K562 (cell line): ENCODE results near the gene PLEK2. TPM values are rescaled to one million over a fixed set of nuclear protein-coding genes. Genes with fewer than 3 reads are reported as not detected.

Experiments used
- ATAC-seq: fragments of 200-7000 bp; cut with Tn5 transposase; 3 replicates; pipeline ENCODE4 v1.9.1; 2020; ENCODE audit warnings: moderate library complexity
- BruUV-seq: library from RNA; stranded (reverse); fragments of 400-500 nt; replicated peaks from 2 replicates; lab custom pipeline; 2021; lab: Mats Ljungman, UMichigan
- CTCF ChIA-PET: fragments of 300-600 bp; formaldehyde crosslinking; extraction: SDS; loops from one replicate; lab custom pipeline; 2021; ENCODE audit warnings: low intra/inter-chr PET ratio; lab: Yijun Ruan, JAX
- POLR2A ChIA-PET: fragments of 300-600, 350-650 bp; sonication (Branson Sonifier 250); formaldehyde crosslinking; extraction: SDS; loops from one replicate; lab custom pipeline; 2021; ENCODE audit warnings: antibody characterized with exemption, inconsistent platforms; lab: Yijun Ruan, JAX
- DNase-seq, 4 experiments: peaks; one replicate each; pipeline versions ENCODE4 v3.0.0 to v3.0.0-alpha.2; 2011 to 2018; ENCODE audit warnings: low spot score in 3 of 4, mixed read lengths in 3 of 4; ENCODE audit errors: extremely low read depth in 1 of 4
- FAIRE-seq: peaks from 2 replicates; lab custom pipeline; 2011; peaks lifted over from hg19 to GRCh38; lab: Jason Lieb, UNC
- H2AFZ ChIP-seq: 2 replicates; pipeline ENCODE4 v1.6.0; 2011; ENCODE audit warnings: low read depth, low read length, control low read depth, inconsistent platforms
- H3K27ac ChIP-seq: fragments of 200-600 bp; 3 replicates; pipeline ENCODE4 v1.8.0; 2011; ENCODE audit warnings: low read depth, mild to moderate bottlenecking, control low read depth, inconsistent platforms, low read length, moderate library complexity, mixed read lengths; ENCODE audit errors: extremely low read depth
- H3K27me3 ChIP-seq, 2 experiments: fragments of 300-600 bp in 1 of 2; 2 replicates in 1 of 2; 3 replicates in 1 of 2; pipeline versions ENCODE4 v1.6.0 to v1.8.0; 2011; ENCODE audit warnings: inconsistent platforms in 2 of 2, low read length in 2 of 2, mild to moderate bottlenecking in 1 of 2, mixed read lengths in 1 of 2, moderate library complexity in 1 of 2; ENCODE audit not compliant: control insufficient read depth in 2 of 2, insufficient read depth in 2 of 2
- H3K36me3 ChIP-seq: fragments of 300-600 bp; 3 replicates; pipeline ENCODE4 v1.8.0; 2011; ENCODE audit warnings: mild to moderate bottlenecking, low read length, inconsistent platforms; ENCODE audit not compliant: control insufficient read depth, insufficient read depth
- H3K4me1 ChIP-seq, 2 experiments: fragments of 200-600 bp in 1 of 2; replicated peaks in 1 of 2; 2 replicates in 1 of 2; 3 replicates in 1 of 2; pipeline versions ENCODE4 v1.5.1 to v1.8.0; 2011; ENCODE audit warnings: inconsistent platforms in 2 of 2, low read length in 2 of 2, mild to moderate bottlenecking in 1 of 2, mixed read lengths in 1 of 2, moderate library complexity in 1 of 2; ENCODE audit not compliant: control insufficient read depth in 2 of 2, insufficient read depth in 2 of 2
- H3K4me2 ChIP-seq: 2 replicates; pipeline ENCODE4 v1.6.1; 2011; ENCODE audit warnings: low read length, control low read depth, inconsistent platforms, mixed read lengths; ENCODE audit not compliant: insufficient read depth
- H3K4me3 ChIP-seq: fragments of 200-600 bp; sonication (generic), shearing (Covaris generic); 2 replicates; pipeline ENCODE4 v1.5.1; 2016; ENCODE audit warnings: control low read depth, inconsistent platforms
- H3K79me2 ChIP-seq: fragments of 200-600 bp; 3 replicates; pipeline ENCODE4 v1.8.0; 2011; ENCODE audit warnings: low read length, inconsistent platforms; ENCODE audit not compliant: control insufficient read depth, insufficient read depth
- H3K9ac ChIP-seq, 2 experiments: 2 replicates each; pipeline versions ENCODE4 v1.6.0 to v1.6.1; 2011; ENCODE audit warnings: low read depth in 2 of 2, low read length in 2 of 2, control low read depth in 1 of 2, inconsistent platforms in 1 of 2, mild to moderate bottlenecking in 1 of 2, mixed read lengths in 1 of 2; ENCODE audit not compliant: insufficient read depth in 1 of 2
- H3K9me1 ChIP-seq: one replicate; pipeline ENCODE4 v1.6.0; 2011; ENCODE audit warnings: inconsistent platforms, mild to moderate bottlenecking, low read length, moderate library complexity; ENCODE audit not compliant: control insufficient read depth, insufficient read depth
- H3K9me3 ChIP-seq: replicated peaks from 2 replicates; pipeline ENCODE4 v1.5.1; 2011; ENCODE audit warnings: low read depth, low read length, inconsistent platforms; ENCODE audit not compliant: control insufficient read depth, insufficient read depth
- H4K20me1 ChIP-seq: replicated peaks from 2 replicates; pipeline ENCODE4 v1.6.1; 2011; ENCODE audit warnings: low read length, inconsistent platforms, mixed read lengths; ENCODE audit not compliant: control insufficient read depth, insufficient read depth
- CLOCK ChIP-seq: fragments of 250-450 bp; sonication (Bioruptor Pico); IDR thresholded peaks from 2 replicates; pipeline ENCODE4 v1.4.0; 2020; ENCODE audit warnings: mild to moderate bottlenecking, moderate library complexity, borderline replicate concordance
- ELF4 ChIP-seq: fragments of 450-650 bp; formaldehyde crosslinking; IDR thresholded peaks from 2 replicates; pipeline ENCODE4 v1.4.0; 2022; ENCODE audit warnings: missing genetic modification characterization
- HNRNPH1 ChIP-seq: fragments of 200-400 bp; formaldehyde crosslinking; optimal IDR thresholded peaks from 2 replicates; pipeline ENCODE3; 2017; ENCODE audit warnings: low read depth, mild to moderate bottlenecking, low read length, moderate library complexity
- HSF4 ChIP-seq: fragments of 250-450 bp; sonication (Bioruptor Pico); IDR thresholded peaks from 2 replicates; pipeline ENCODE4 v2.1.2; 2022; ENCODE audit warnings: mild to moderate bottlenecking, moderate library complexity, borderline replicate concordance
- IFI16 ChIP-seq: fragments of 250-450 bp; sonication (Bioruptor Pico); IDR thresholded peaks from 2 replicates; pipeline ENCODE4 v2.1.2; 2022; ENCODE audit warnings: mild to moderate bottlenecking, inconsistent platforms
- NR3C1 ChIP-seq: sonication (generic); formaldehyde crosslinking; IDR thresholded peaks from 2 replicates; pipeline ENCODE4 v1.8.1; 2022; ENCODE audit warnings: missing genetic modification reagents
- SAFB2 ChIP-seq: fragments of 200-400 bp; formaldehyde crosslinking; IDR thresholded peaks from 2 replicates; pipeline ENCODE4 v1.6.1; 2018; ENCODE audit warnings: borderline replicate concordance, low read length, low read depth, moderate library complexity; ENCODE audit not compliant: severe bottlenecking
- SIN3B ChIP-seq: fragments of 450-650 bp; IDR thresholded peaks from 2 replicates; pipeline ENCODE4 v1.6.1; 2017; ENCODE audit warnings: low read depth, mild to moderate bottlenecking, moderate library complexity
- SMAD3 ChIP-seq: fragments of 450-650 bp; formaldehyde crosslinking; conservative IDR thresholded peaks from 2 replicates; pipeline ENCODE4 v1.4.0; 2020; ENCODE audit warnings: mild to moderate bottlenecking
- SNAPC5 ChIP-seq: fragments of 250-450 bp; sonication (Bioruptor Pico); IDR thresholded peaks from 2 replicates; pipeline ENCODE4 v1.8.0; 2021; ENCODE audit warnings: moderate library complexity, mild to moderate bottlenecking, inconsistent platforms
- XRCC4 ChIP-seq: IDR thresholded peaks from one replicate; pipeline ENCODE4 v1.6.1; 2011; ENCODE audit not compliant: insufficient read depth, insufficient read length; ENCODE audit errors: extremely low read depth
- ZMIZ1 ChIP-seq, 2 experiments: fragments of 150-350 bp in 1 of 2; IDR thresholded peaks; 2 replicates each; pipeline ENCODE4 v1.6.1; 2012 to 2016; ENCODE audit warnings: low read depth in 2 of 2, low read length in 2 of 2, mild to moderate bottlenecking in 1 of 2, moderate library complexity in 1 of 2
- ZNF165 ChIP-seq: fragments of 250-450 bp; sonication (Bioruptor Pico); IDR thresholded peaks from 2 replicates; pipeline ENCODE4 v1.4.0; 2020; ENCODE audit warnings: borderline replicate concordance
- ZNF274 ChIP-seq: IDR thresholded peaks from 2 replicates; pipeline ENCODE4 v1.6.1; 2011; ENCODE audit warnings: low read depth, mild to moderate bottlenecking, low read length, moderate library complexity, borderline replicate concordance
- ZNF445 ChIP-seq: fragments of 250-450 bp; sonication (Bioruptor Pico); IDR thresholded peaks from 2 replicates; pipeline ENCODE4 v1.4.0; 2020; ENCODE audit warnings: low read depth, mild to moderate bottlenecking, moderate library complexity
- ZNF668 ChIP-seq: fragments of 250-450 bp; sonication (Bioruptor Pico); IDR thresholded peaks from 2 replicates; pipeline ENCODE4 v1.8.0; 2022; ENCODE audit warnings: mild to moderate bottlenecking, inconsistent platforms
- ZNF707 ChIP-seq: fragments of 250-450 bp; sonication (Bioruptor Pico); conservative IDR thresholded peaks from 2 replicates; pipeline ENCODE4 v1.8.0; 2022; ENCODE audit warnings: inconsistent platforms, mild to moderate bottlenecking, moderate library complexity
- WGBS: fragments of 100-300 bp; shearing (Covaris generic); methylation state at CpG from one replicate; pipeline ENCODE4 v1.1.6; 2016; ENCODE audit warnings: low coverage, mixed read lengths; ENCODE audit not compliant: insufficient coverage; ENCODE audit errors: missing lambda C conversion rate; 5-methylcytosine and 5-hydroxymethylcytosine counted together
- in situ Hi-C: fragments of 300-500 bp; cut with MboI; formaldehyde crosslinking; loops from 4 replicates; pipeline ENCODE4 v1.15.0; 2018; ENCODE audit warnings: inconsistent platforms, mixed read lengths
- intact Hi-C: fragments of 100-400 bp; cut with micrococcal nuclease; formaldehyde crosslinking; loops from 2 replicates; pipeline ENCODE4 v1.14.2; 2022
- polyA plus RNA-seq, 8 experiments: library from polyadenylated mRNA; depleted of rRNA in 4 of 8; stranded (reverse) in 5 of 8; unstranded in 3 of 8; fragments of >200 nt; fragmentation: Nextera tagmentation in 2 of 8; fragmentation: Illumina TruSeq in 1 of 8; extraction: Ambion mirVana in 2 of 8; extraction: Trizol in 1 of 8; gene quantifications; 2 replicates each; pipeline versions ENCODE4 v1.2.1 to v1.2.3, GENCODE V29; 2011 to 2014; ENCODE audit warnings: inconsistent platforms in 1 of 8, missing spikeins in 1 of 8
- total RNA-seq, 7 experiments: library from RNA; depleted of rRNA in 6 of 7; stranded (reverse); fragments of >200 nt in 6 of 7; fragmentation: Illumina TruSeq in 2 of 7; extraction: Trizol in 2 of 7; gene quantifications; 2 replicates each; pipeline versions ENCODE4 v1.2.1 to v1.2.3, GENCODE V29; 2011 to 2021; ENCODE audit warnings: low replicate concordance in 1 of 7

The PLEK2 gene
- total and polyA plus RNA-seq, 9 of the 15 experiments (the other 6 are each of a cell fraction or from before 2014, with no cell fraction given) = not detected

- no peaks in the 10 kb centered on the region for H3K9me1 ChIP-seq
- BruUV-seq = no TSS peak
- H3K4me2 ChIP-seq = no peak overlapping the region
- DNase-seq (no peak), ATAC-seq (no peak), FAIRE-seq (no peak)
- H4K20me1 ChIP-seq = no peaks in the 10 kb centered on the region
- ChIA-PET POLR2A (interaction anchor here (1.6 kb wide), 1 partner anchor 11 kb away, joined by 5 read pairs; no protein-coding TSS in a partner anchor), CTCF (no interaction called here)
- no peaks in the 10 kb centered on the region; a peak in 2 of 5 replicates for H3K4me1 ChIP-seq
- 13% methylated on average over 1 of the region's 2 CpGs for WGBS
- no peaks in the 10 kb centered on the region for H3K79me2 ChIP-seq
- no peak overlapping the region for H3K9ac ChIP-seq
- no peak overlapping the region for H2AFZ ChIP-seq
- H3K27me3 ChIP-seq = peaks cover 0 to 3% of the 10 kb centered on the region in 2 experiments; a peak in 2 of 5 replicates
- H3K27ac ChIP-seq = no peak overlapping the region
- H3K36me3 ChIP-seq = no peaks in the 10 kb centered on the region
- H3K9me3 ChIP-seq = no peaks in the 10 kb centered on the region
- H3K4me3 ChIP-seq = no peak overlapping the region
- in situ Hi-C loops = no loop called here
- intact Hi-C loops = no loop called here
- TF ChIP-seq HNRNPH1 = no peak
- TF ChIP-seq SIN3B = no peak
- TF ChIP-seq SMAD3 (CRISPR knock-in tag) = no peak
- TF ChIP-seq HSF4 = no peak
- no peak for TF ChIP-seq NR3C1
- no peak for TF ChIP-seq IFI16 (CRISPR knock-in tag)
- no peak for TF ChIP-seq SAFB2
- TF ChIP-seq ZNF707 (CRISPR knock-in tag) = no peak
- no peak for TF ChIP-seq ZNF165
- TF ChIP-seq ZMIZ1 (IDR thresholded peaks at IDR 0.05; ENCODE audit: low read depth in 2 of 2, low read length in 2 of 2) = no peak
- no peak for TF ChIP-seq CLOCK (CRISPR knock-in tag)
- no peak for TF ChIP-seq XRCC4
- no peak for TF ChIP-seq SNAPC5 (CRISPR knock-in tag)
- no peak for TF ChIP-seq ZNF668 (CRISPR knock-in tag)
- no peak for TF ChIP-seq ELF4 (CRISPR knock-in tag)
- TF ChIP-seq ZNF274 = no peak
- TF ChIP-seq ZNF445 = no peak
Measured at GRCh38 chr14:67449096-67449495, 37.1 kb upstream of the PLEK2 start.
